Measurements from ENCODE around the gene C2orf92.
"Not testable (repeated sequence)": the region's sequence is repeated elsewhere in the genome, so short reads cannot be mapped to it uniquely, and the experiment has no call there.

C2orf92 gene

GRCh38 chr2:97660044-97660774 lies 9.3 kb upstream of the C2orf92 start:
- DNase-seq, result no peak

GRCh38 chr2:97660775-97661389 lies 8.6 kb upstream of the C2orf92 start:
- DNase-seq, result no peak

DNA sequence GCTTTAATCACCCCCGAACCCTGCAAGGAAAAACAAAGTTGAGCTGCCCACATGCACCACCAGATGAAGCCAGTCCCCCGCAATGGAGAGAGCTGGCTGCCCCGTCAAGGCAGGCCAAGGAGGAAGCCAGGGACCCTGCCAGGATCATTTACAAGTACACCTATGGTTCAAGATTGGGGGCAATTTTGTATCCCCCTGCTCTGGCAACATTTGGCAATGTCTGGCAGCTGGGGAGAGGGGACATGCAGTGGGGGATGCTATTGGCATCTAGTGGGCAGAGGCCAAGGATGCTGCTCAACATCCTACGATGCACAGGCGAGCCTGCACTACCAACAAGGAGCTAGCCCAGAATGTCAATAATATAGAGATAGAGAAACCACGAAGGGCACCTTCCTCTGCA lies 7.6 kb upstream of the C2orf92 start:
- no peak for DNase-seq

DNA sequence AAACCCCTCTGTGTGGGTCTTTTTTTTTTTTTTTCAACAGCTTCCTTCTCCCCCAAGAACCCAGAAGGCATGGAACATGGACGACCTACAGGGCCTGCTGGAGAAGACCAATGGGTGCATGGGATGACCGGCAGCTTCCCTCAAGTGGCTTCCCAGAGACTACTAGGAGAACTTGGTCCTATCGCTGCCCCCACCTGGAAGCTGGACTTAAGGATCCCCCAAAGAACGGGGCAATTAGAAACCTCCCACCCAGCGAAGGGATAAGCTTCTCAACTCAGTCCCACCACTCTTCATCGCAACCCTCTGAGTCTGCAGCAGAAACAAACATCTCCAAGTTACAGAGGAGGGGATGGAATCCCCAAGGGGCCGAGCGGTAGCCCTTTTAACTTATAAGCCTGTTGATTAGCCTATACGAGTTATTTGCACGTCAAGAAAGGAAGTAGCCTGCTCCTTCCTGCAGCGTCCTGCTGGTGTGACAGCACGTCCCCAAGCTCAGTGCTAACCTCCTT lies 7.1 kb upstream of the C2orf92 start:
- DNase-seq, result no peak

- peak; percentile 1 for DNase-seq
Measured at GRCh38 chr2:97662895-97663625, 6.5 kb upstream of the C2orf92 start.

DNA sequence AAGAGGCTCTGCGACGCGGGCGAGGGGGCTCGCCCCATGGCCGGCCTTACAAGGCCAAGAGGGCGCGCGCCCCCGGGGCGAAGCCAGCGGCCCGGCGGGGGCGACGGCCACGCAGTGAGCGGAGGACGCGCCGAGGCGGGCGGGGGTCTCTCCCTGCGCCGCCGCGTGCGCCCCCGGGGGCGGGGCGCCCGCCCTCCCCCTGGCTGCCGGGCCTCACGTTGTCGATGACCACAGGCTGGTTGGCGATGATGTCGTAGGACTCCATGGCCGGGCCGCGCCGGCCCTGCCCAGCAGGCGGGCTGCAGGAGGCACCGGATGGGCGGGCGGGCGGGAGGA lies 5.9 kb upstream of the C2orf92 start:
- no peak for DNase-seq

- peak; percentile 97 for DNase-seq
Measured at GRCh38 chr2:97663962-97664635, 5.4 kb upstream of the C2orf92 start, which contains the start of gene ACTR1B. TSS of gene ACTR1B (minus strand) at chr2:97664044. CDS start at chr2:97663890, 154 bp downstream.

DNA sequence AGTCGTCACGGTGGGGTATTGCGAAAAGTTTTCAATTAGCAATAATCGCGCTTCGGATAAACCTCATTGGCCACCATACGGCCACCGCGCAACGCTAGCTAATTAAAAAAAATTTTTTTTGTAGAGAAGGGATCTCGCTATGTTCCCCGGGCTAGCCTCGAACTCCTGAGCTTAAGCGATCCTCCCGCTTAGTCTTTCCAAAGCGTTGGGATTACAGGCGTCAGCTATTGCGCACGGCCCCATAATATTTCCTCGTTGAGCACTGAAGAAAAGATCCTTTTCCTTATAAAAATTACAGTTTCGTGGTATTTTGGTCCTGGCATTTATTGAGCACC lies 4.9 kb upstream of the C2orf92 start:
- no peak for DNase-seq

GRCh38 chr2:97670471-97670870 lies 958 bp downstream of the C2orf92 start:
- DNase-seq, result no peak

- DNase-seq, result no peak
Measured at GRCh38 chr2:97671526-97671925, 2.0 kb downstream of the C2orf92 start.

DNA sequence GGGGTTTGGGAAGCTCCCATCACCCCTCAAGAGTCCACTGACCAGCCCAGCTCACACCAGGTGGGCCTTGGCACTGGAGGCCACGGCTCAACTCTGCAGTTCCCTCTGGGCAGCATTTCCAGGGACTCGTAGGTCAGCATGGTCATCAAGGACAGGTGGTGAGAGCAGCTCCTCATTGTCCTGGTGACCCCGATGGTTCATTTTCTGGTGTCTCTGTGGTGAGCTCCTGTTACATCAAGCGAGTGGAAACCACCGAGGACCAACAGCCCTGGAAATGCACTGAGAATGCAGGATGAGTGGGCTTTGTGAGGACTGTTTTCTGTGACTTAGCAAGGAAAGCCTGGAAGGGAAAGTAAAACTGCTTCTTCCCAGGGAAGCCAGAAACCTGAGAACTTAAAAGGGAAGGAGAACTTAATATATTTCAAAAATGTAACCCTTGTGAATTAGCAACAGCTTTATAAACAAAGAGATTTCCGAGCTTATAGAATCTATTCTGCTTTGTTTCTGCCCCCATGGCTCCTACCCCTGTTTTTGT lies 3.2 kb downstream of the C2orf92 start:
- DNase-seq, result not testable (repeated sequence)

DNA sequence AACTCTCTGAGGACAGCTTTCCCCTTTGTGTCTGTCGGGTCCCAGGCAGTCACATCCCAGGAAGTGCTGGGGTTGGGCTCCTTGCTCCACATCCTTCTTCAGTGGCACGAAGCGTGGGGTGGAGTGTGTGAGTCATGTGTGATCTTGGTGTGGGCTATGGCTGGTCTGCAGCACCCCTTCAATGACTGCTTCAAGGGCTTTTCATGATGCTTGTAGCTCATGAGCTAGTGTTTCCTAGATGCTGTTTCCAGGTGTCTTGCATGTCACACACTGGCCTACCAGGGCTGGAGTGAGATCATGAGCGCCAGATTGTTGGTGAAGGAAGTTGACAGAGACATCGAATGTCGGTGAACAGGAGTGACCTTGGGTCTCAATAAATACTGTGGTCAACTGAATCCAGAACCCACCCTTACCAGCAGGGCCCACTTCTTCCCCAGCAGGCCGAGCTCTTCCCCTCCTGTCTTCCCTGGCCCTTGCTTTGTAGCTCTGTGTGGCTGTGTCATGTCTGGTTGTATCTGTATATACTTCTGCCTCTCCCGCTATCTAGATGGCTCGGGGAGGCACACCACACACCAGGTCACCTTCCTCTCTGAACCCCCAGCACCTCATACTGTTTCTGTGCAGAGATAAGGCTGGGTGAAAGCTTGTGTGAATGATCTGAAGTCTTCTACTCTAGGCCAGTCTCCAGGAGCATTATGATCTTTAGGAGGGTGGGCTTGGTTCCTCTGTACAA lies 3.8 kb downstream of the C2orf92 start:
- no peak for DNase-seq

- peak; percentile 5 for DNase-seq
Measured at GRCh38 chr2:97673915-97674283, 4.4 kb downstream of the C2orf92 start.

DNA sequence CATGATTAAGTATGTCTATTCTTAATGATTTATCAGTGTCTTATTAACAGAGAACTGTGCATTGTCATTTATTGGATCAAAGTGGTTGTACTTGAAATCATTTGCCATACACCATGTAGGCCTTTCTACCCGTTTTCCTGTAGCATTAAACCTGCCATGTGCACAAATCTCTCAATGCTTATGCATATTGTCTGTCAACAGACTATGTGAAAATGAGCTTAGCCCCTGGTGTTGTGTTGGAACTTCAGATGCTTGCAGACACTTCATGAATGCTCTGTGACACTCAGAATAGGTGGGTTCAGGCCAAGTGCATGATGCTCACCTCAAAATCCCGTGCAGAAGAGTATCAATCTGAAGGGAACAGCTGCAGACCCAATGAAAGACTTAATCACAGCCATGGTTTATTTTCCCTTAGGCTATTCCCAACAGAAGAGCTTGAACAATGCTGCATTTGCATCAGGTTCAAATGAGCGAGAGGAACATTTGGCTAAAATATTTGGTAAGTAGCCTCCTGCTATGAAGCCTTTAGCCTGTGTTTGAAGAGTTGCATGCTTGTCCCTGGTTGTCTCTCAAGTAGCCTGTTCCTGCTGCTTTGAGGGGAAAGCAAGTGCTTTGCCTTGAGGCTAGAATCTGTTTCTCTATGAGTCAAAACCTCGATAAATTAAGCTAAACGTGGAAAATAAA lies 6.1 kb downstream of the C2orf92 start:
- DNase-seq, result no peak

- no peak for DNase-seq
Measured at GRCh38 chr2:97676620-97677019, 7.1 kb downstream of the C2orf92 start.

DNA sequence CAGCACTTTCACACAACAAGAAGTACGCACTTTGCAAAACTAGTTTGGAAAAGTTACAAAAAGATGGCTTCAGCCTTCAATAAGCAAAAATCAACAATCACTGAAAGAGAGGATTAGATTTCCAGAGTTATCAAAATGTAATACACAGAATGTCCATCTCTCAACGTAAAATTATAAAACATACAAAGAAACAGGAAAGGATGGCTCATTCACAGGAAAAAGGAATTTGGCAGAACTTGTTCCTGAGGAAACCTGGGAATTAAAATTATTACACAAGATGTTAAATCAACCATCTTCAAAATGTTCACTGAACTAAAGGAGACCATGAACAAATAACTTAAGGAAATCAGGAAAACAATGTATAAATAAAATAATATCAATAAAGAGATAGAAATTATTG lies 8.0 kb downstream of the C2orf92 start:
- no peak for DNase-seq

GRCh38 chr2:97678298-97678697 lies 8.8 kb downstream of the C2orf92 start:
- no peak for DNase-seq

DNA sequence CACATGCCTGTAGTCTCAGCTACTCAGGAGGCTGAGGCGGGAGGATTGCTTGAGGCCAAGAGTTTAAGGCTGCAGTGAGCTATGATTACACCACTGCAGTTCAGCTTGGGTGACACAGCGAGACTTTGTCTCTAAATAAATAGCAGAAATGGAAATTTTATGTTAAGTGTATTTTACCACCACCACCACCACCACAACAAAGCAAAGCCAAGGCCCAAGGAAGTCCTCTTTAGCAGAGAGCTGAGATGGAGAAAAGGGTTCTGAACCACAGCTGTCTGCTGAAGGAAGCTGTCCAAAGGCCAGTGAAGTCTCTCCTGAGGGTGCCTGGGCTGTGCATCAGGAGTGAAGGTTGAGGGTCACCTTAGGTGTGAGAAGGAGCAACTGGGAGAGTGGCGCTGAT lies 17.7 kb downstream of the C2orf92 start:
- DNase-seq, result not testable (repeated sequence)

- DNase-seq, result no peak
Measured at GRCh38 chr2:97688062-97688827, 18.7 kb downstream of the C2orf92 start.

GRCh38 chr2:97691166-97691565 lies 21.7 kb downstream of the C2orf92 start:
- no peak for DNase-seq

GRCh38 chr2:97693476-97693875 lies 24.0 kb downstream of the C2orf92 start:
- no peak for DNase-seq

Data from NCI-H1417 treated with DMSO at 0.1 percent for 48 hours (cell line).